ENCODE measurements around the gene ANKRD16.

ANKRD16 gene

DNA sequence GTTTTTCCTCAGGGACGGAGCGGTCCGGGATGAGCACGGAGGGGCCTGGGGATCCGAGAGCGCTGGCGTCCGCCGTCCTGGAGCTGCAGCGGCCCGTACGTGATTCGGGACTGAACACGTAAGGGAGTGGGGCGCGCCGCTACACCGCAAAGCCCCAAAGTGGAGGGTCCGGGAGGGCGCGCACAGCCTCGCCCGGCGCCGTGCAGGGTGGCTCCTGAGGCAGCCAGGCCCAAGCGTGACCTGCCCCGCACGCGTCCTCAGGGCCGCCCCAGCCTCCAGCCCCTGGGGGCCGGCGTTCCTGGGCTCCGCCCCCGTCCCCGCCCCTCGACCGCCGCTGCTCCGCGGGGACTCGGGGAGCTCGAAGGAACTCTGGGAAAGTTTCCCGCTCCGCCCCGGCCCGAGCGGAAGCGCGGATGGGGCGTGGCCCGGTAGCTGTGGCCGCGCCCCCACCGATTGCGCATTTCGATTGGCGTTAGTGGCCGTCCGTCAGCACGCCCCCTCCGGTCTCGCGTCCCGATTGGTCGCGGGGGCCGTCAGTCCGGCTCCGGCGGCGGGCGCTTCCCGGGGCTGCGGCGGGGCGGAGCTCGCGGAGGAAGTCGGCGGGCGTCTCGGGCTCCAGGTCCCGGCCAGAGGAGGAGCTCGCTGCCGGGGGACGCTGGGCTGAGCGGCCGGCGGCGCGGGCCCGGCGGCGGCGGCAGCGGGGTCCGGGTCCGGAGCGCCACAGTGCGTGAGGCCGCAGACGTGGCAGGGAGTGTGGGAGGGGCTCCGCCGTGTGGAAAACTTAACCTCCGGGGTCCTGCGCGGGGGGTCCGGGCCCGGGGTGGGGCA is at the start of gene ANKRD16, which contains the start of gene FBH1:
Gene ANKRD16 (minus strand): TSS at position 270 of the 828 bp plus-strand sequence. CDS start 539 bp downstream, outside the sequence.
Gene FBH1 (plus strand): TSS at position 620 of the 828 bp plus-strand sequence. CDS start 103 bp downstream, at position 723.
- TF ChIP-seq, protein P1, sequence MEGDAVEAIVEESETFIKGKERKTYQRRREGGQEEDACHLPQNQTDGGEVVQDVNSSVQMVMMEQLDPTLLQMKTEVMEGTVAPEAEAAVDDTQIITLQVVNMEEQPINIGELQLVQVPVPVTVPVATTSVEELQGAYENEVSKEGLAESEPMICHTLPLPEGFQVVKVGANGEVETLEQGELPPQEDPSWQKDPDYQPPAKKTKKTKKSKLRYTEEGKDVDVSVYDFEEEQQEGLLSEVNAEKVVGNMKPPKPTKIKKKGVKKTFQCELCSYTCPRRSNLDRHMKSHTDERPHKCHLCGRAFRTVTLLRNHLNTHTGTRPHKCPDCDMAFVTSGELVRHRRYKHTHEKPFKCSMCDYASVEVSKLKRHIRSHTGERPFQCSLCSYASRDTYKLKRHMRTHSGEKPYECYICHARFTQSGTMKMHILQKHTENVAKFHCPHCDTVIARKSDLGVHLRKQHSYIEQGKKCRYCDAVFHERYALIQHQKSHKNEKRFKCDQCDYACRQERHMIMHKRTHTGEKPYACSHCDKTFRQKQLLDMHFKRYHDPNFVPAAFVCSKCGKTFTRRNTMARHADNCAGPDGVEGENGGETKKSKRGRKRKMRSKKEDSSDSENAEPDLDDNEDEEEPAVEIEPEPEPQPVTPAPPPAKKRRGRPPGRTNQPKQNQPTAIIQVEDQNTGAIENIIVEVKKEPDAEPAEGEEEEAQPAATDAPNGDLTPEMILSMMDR (IDR thresholded peaks at IDR 0.05; ENCODE audit: borderline replicate concordance, insufficient read depth, low read depth, low read length) = no peak
- H3K4me3 ChIP-seq (ENCODE audit: low read depth, low read length) = peak within 1 kb of the TSS; percentile 91

DNA sequence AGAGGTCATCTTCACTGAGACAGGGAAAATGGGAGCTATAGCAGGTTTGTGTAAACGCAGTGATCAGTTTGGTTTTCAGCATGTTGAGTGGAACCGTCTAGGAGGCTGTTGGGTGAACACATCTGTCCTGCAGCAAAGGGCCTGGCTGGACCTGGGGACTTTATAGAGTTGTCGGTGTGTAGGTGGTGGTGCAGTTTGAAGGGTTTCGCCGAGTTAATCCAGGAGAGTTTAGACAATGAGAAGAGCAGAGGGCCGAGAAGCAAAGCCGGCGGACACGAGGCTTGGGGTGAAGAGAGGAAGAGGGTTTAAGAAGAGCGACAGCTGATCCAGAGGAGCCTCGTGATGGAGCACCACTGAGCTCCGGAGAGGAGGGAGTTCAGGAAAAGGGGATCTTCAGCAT is 48.6 kb upstream of the ANKRD16 start:
- H3K4me3 ChIP-seq (ENCODE audit: low read depth, low read length) = no peak overlapping the region
- TF ChIP-seq, protein P1 (IDR thresholded peaks at IDR 0.05; ENCODE audit: borderline replicate concordance, insufficient read depth, low read depth, low read length) = no peak

DNA sequence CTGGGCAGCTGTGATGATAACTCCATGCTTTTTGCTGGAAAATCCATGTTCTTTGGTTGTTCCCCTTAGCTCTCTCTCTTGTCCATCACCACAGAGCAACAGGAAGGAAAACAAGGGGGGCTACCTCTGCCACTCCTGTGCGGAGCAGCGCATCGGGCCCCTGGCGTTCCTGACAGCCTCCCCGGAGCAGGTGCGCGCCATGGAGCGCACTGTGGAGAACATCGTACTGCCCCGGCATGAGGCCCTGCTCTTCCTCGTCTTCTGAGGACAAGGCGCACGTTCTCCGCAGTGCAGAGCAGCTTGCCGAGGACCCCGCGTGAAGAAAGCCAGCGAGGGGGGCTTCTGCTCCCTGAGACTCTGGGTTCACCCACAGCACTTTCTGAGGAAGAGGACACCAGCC is 47.3 kb upstream of the ANKRD16 start:
- TF ChIP-seq, protein P1 (IDR thresholded peaks at IDR 0.05; ENCODE audit: borderline replicate concordance, insufficient read depth, low read depth, low read length) = no peak
- no peak overlapping the region for H3K4me3 ChIP-seq (ENCODE audit: low read depth, low read length)

DNA sequence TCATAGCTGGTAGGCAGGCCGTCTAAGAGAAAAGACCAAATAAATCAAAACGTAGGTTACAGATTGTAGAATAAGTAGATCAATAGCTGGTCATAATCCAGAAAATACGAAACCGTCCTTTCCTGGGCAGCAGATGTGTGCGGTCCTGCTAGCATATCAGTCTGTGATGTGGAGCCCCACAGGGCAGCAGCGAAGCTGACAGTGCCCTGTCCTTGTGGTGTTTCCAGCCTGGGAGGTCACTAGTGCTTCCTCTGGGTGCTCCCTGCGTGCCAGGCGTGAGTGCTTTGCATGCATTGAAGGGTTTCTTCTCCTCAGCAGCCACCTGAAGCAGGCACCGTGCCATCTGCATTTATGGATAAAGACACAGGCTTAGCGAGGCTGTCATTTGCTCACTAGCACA is 45.9 kb upstream of the ANKRD16 start:
- H3K4me3 ChIP-seq (ENCODE audit: low read depth, low read length) = no peak overlapping the region
- TF ChIP-seq, protein P1 (IDR thresholded peaks at IDR 0.05; ENCODE audit: borderline replicate concordance, insufficient read depth, low read depth, low read length) = no peak

DNA sequence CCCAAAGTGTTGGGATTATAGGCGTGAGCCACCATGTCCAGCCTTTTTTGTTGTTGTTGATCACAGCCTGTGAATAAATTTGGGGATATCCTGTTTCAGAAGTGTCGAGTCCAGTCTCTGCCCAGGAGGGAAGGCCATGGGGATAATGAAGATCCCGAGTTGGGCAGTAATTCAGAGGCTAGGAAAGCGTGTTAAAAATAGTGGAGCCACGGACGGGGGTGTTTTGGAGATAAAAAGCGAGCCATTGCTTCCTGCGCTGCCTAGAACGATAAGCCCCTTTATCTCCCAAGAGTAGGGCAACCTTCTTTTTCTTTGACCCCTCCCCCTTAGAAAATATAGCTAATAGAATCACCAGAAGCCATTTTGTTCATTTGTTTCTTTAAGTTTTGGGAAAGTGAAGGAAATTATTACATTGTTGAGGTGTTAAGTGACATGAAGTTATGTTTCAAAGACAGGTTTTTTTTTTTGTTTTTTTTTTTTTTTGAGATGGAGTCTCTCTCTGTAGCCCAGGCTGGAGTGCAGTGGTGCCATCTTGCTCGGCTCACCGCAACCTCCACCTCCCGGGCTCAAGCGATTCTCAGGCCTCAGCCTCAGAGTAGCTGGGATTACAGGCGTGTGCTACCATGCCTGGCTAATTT is 44.3 kb upstream of the ANKRD16 start:
- TF ChIP-seq, protein P1 (IDR thresholded peaks at IDR 0.05; ENCODE audit: borderline replicate concordance, insufficient read depth, low read depth, low read length) = no peak
- no peak overlapping the region for H3K4me3 ChIP-seq (ENCODE audit: low read depth, low read length)

DNA sequence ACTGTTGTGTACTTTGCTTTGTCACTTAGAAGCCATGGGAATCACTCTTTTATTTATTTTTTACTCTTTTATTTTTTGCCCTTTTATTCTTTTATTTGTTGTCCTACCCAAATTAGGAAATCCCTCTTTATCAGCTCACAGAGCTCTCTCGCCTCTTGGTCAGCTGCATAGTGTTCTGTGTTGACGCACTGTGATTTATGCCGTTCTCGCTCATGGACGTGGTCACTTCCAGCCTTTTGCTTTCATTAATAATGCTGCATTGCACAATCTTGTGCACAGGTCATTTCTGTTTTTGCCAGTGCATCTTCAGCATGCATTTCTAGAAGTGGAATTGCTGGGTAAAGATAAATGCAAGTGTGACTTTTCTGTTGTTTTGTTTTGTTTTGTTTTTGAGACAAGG is 42.7 kb upstream of the ANKRD16 start:
- no peak overlapping the region for H3K4me3 ChIP-seq (ENCODE audit: low read depth, low read length)
- TF ChIP-seq, protein P1 (IDR thresholded peaks at IDR 0.05; ENCODE audit: borderline replicate concordance, insufficient read depth, low read depth, low read length) = no peak

All from GM12875 (cell line).